ENCODE results near the gene ARL4C.
"Not testable (repeated sequence)": the region's sequence is repeated elsewhere in the genome, so short reads cannot be mapped to it uniquely, and the experiment has no call there.

ARL4C gene

GRCh38 chr2:234457421-234457820, 39.5 kb downstream of the ARL4C start:
- Histone ChIP-seq H3K9me3 (ENCODE audit: low read length) (no peaks in the 10 kb centered on the region; the same call in 1 of the 2 replicates), H2AFZ (ENCODE audit: low read length) (no peak overlapping the region), H3K27ac (ENCODE audit: low read depth, low read length, poor library complexity, severe bottlenecking) (no peak overlapping the region), H3K4me3 (ENCODE audit: low read depth, low read length, poor library complexity, severe bottlenecking) (no peak overlapping the region), H3K4me1 (ENCODE audit: insufficient read depth, low read length, severe bottlenecking) (peaks cover 30% of the 10 kb centered on the region), H3K4me2 (ENCODE audit: low read length) (no peak overlapping the region), H3K9me2 (ENCODE audit: low read depth, low read length) (no peaks in the 10 kb centered on the region), H3K36me3 (ENCODE audit: insufficient read depth, low read length) (no peaks in the 10 kb centered on the region), H3K9ac (ENCODE audit: low read length) (no peak overlapping the region), H4K20me1 (ENCODE audit: insufficient read depth, low read length) (no peaks in the 10 kb centered on the region), H3K27me3 (ENCODE audit: insufficient read depth, low read length) (no peaks in the 10 kb centered on the region), H3K79me2 (ENCODE audit: insufficient read depth, low read length) (no peaks in the 10 kb centered on the region), H3F3A (ENCODE audit: insufficient read depth, low read length) (no peaks in the 10 kb centered on the region)
- TF ChIP-seq CTCF (IDR thresholded peaks at IDR 0.05; ENCODE audit: low read length) (no peak), EZH2 (IDR thresholded peaks at IDR 0.05; ENCODE audit: borderline replicate concordance, low read length) (no peak)

GRCh38 chr2:234455246-234455645, 41.6 kb downstream of the ARL4C start:
- H3F3A ChIP-seq (ENCODE audit: insufficient read depth, low read length); H3K9ac ChIP-seq (ENCODE audit: low read length); H3K79me2 ChIP-seq (ENCODE audit: insufficient read depth, low read length); H2AFZ ChIP-seq (ENCODE audit: low read length); H3K36me3 ChIP-seq (ENCODE audit: insufficient read depth, low read length); H4K20me1 ChIP-seq (ENCODE audit: insufficient read depth, low read length); H3K4me2 ChIP-seq (ENCODE audit: low read length); H3K9me3 ChIP-seq (ENCODE audit: low read length); H3K27me3 ChIP-seq (ENCODE audit: insufficient read depth, low read length); H3K9me2 ChIP-seq (ENCODE audit: low read depth, low read length); H3K4me3 ChIP-seq (ENCODE audit: low read depth, low read length, poor library complexity, severe bottlenecking): not testable (repeated sequence)
- peaks cover 31% of the 10 kb centered on the region for H3K4me1 ChIP-seq (ENCODE audit: insufficient read depth, low read length, severe bottlenecking)
- H3K27ac ChIP-seq (ENCODE audit: low read depth, low read length, poor library complexity, severe bottlenecking) = peak overlapping the region; percentile 73

GRCh38 chr2:234454433-234454832, 42.4 kb downstream of the ARL4C start:
- TF ChIP-seq CTCF (IDR thresholded peaks at IDR 0.05; ENCODE audit: low read length) (no peak), EZH2 (IDR thresholded peaks at IDR 0.05; ENCODE audit: borderline replicate concordance, low read length) (no peak)
- Histone ChIP-seq H3K79me2 (ENCODE audit: insufficient read depth, low read length) (no peaks in the 10 kb centered on the region), H2AFZ (ENCODE audit: low read length) (no peak overlapping the region), H3K4me1 (ENCODE audit: insufficient read depth, low read length, severe bottlenecking) (peaks cover 31% of the 10 kb centered on the region), H3K36me3 (ENCODE audit: insufficient read depth, low read length) (no peaks in the 10 kb centered on the region), H3K4me2 (ENCODE audit: low read length) (peak overlapping the region; percentile 51; the same call in 1 of the 2 replicates), H3K27me3 (ENCODE audit: insufficient read depth, low read length) (no peaks in the 10 kb centered on the region), H3K4me3 (ENCODE audit: low read depth, low read length, poor library complexity, severe bottlenecking) (peak overlapping the region; percentile 42), H3K9me3 (ENCODE audit: low read length) (no peaks in the 10 kb centered on the region; the same call in 1 of the 2 replicates), H4K20me1 (ENCODE audit: insufficient read depth, low read length) (no peaks in the 10 kb centered on the region), H3K9ac (ENCODE audit: low read length) (peak overlapping the region; percentile 38; the same call in 1 of the 2 replicates), H3K27ac (ENCODE audit: low read depth, low read length, poor library complexity, severe bottlenecking) (peak overlapping the region; percentile 73), H3F3A (ENCODE audit: insufficient read depth, low read length) (no peaks in the 10 kb centered on the region), H3K9me2 (ENCODE audit: low read depth, low read length) (no peaks in the 10 kb centered on the region)

GRCh38 chr2:234453216-234453615, 43.7 kb downstream of the ARL4C start:
- Histone ChIP-seq H3K9me2 (ENCODE audit: low read depth, low read length) (no peaks in the 10 kb centered on the region), H3K79me2 (ENCODE audit: insufficient read depth, low read length) (no peaks in the 10 kb centered on the region), H2AFZ (ENCODE audit: low read length) (no peak overlapping the region), H3K9me3 (ENCODE audit: low read length) (no peaks in the 10 kb centered on the region; the same call in 1 of the 2 replicates), H3K36me3 (ENCODE audit: insufficient read depth, low read length) (no peaks in the 10 kb centered on the region), H3K4me2 (ENCODE audit: low read length) (peak overlapping the region; percentile 51; the same call in 1 of the 2 replicates), H3F3A (ENCODE audit: insufficient read depth, low read length) (no peaks in the 10 kb centered on the region), H3K27ac (ENCODE audit: low read depth, low read length, poor library complexity, severe bottlenecking) (peak overlapping the region; percentile 73), H3K27me3 (ENCODE audit: insufficient read depth, low read length) (no peaks in the 10 kb centered on the region), H4K20me1 (ENCODE audit: insufficient read depth, low read length) (no peaks in the 10 kb centered on the region), H3K4me3 (ENCODE audit: low read depth, low read length, poor library complexity, severe bottlenecking) (peak overlapping the region; percentile 42), H3K4me1 (ENCODE audit: insufficient read depth, low read length, severe bottlenecking) (peaks cover 31% of the 10 kb centered on the region), H3K9ac (ENCODE audit: low read length) (peak overlapping the region; percentile 28; the same call in 1 of the 2 replicates)
- TF ChIP-seq EZH2 (IDR thresholded peaks at IDR 0.05; ENCODE audit: borderline replicate concordance, low read length) (no peak), CTCF (IDR thresholded peaks at IDR 0.05; ENCODE audit: low read length) (no peak)

Measured in OCI-LY1 (cell line).